ENCODE measurements around the gene NR2F2. TPM values are rescaled to one million over a fixed set of nuclear protein-coding genes. Genes with fewer than 3 reads are reported as not detected.

Gene NR2F2
- total and polyA plus RNA-seq, 2 of the 13 experiments (the other 11 are each of a cell fraction or from before 2014, with no cell fraction given) = 3.5 to 4.7 TPM

DNA sequence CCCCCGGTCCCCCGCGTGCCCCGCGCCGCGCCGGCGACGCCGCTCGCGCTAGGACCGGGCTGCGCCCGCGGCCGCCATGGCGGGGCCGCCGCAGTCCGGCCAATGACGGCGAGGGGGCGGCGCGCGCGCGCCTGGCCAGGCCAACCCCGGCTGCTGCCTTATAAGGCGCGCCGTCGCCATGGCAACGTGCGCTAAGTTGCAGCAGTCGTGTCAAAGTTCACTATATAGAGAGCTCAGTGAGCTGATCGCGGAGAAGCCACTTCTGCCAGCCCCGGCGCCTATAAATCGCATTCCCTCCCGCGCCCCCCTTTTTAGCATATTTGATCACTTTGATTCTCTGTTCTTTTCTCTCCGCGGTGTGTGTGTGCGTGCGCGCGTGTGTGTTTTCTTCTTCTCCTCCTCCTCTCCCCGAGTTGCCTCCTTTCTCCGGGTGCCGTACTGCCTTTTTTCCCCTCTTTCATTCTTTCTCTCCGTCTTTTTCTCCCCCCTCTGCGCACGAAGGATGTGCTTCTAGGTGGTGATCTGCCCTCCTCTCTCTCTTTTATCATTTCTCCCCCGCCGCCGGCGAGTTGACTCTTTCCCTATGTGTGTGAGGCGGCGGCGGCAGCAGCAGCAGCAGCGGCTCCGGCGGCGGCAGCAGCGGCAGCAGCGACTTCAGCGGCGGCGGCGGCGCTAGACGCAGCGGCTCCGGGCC is at the start of gene NR2F2 (continued):
- TF ChIP-seq, protein P1, sequence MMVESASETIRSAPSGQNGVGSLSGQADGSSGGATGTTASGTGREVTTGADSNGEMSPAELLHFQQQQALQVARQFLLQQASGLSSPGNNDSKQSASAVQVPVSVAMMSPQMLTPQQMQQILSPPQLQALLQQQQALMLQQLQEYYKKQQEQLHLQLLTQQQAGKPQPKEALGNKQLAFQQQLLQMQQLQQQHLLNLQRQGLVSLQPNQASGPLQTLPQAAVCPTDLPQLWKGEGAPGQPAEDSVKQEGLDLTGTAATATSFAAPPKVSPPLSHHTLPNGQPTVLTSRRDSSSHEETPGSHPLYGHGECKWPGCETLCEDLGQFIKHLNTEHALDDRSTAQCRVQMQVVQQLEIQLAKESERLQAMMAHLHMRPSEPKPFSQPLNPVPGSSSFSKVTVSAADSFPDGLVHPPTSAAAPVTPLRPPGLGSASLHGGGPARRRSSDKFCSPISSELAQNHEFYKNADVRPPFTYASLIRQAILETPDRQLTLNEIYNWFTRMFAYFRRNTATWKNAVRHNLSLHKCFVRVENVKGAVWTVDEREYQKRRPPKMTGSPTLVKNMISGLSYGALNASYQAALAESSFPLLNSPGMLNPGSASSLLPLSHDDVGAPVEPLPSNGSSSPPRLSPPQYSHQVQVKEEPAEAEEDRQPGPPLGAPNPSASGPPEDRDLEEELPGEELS (CRISPR knock-in tag; IDR thresholded peaks at IDR 0.05) = no peak
- no peak for TF ChIP-seq HOXA7 (CRISPR knock-in tag; IDR thresholded peaks at IDR 0.05)
- no peak for TF ChIP-seq ZNF468 (CRISPR knock-in tag; IDR thresholded peaks at IDR 0.05)
- TF ChIP-seq TAF1 (CRISPR knock-in tag; IDR thresholded peaks at IDR 0.05) = peak; percentile 67
- no peak for TF ChIP-seq BCL6 (CRISPR knock-in tag; IDR thresholded peaks at IDR 0.05)
- TF ChIP-seq ZNF3 (CRISPR knock-in tag; IDR thresholded peaks at IDR 0.05) = no peak
- no peak for TF ChIP-seq ZNF577 (CRISPR knock-in tag; IDR thresholded peaks at IDR 0.05; ENCODE audit: borderline replicate concordance, low read depth)
- TF ChIP-seq ZFP37 (CRISPR knock-in tag; IDR thresholded peaks at IDR 0.05; ENCODE audit: borderline replicate concordance) = no peak
- peak; percentile 73; the same call in 1 of the 2 replicates for TF ChIP-seq ZSCAN29 (CRISPR knock-in tag; conservative IDR thresholded peaks at IDR 0.05)
- TF ChIP-seq REL (CRISPR knock-in tag; conservative IDR thresholded peaks at IDR 0.05) = no peak
- TF ChIP-seq, protein P2, sequence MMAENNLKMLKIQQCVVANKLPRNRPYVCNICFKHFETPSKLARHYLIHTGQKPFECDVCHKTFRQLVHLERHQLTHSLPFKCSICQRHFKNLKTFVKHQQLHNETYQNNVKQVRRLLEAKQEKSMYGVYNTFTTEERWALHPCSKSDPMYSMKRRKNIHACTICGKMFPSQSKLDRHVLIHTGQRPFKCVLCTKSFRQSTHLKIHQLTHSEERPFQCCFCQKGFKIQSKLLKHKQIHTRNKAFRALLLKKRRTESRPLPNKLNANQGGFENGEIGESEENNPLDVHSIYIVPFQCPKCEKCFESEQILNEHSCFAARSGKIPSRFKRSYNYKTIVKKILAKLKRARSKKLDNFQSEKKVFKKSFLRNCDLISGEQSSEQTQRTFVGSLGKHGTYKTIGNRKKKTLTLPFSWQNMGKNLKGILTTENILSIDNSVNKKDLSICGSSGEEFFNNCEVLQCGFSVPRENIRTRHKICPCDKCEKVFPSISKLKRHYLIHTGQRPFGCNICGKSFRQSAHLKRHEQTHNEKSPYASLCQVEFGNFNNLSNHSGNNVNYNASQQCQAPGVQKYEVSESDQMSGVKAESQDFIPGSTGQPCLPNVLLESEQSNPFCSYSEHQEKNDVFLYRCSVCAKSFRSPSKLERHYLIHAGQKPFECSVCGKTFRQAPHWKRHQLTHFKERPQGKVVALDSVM (CRISPR knock-in tag; IDR thresholded peaks at IDR 0.05) = no peak
- TF ChIP-seq RBFOX2 (IDR thresholded peaks at IDR 0.05; ENCODE audit: low read depth, low read length) = peak; percentile 68
- no peak for TF ChIP-seq ZNF136 (CRISPR knock-in tag; IDR thresholded peaks at IDR 0.05; ENCODE audit: low read depth)
- TF ChIP-seq ZNF446 (CRISPR knock-in tag; IDR thresholded peaks at IDR 0.05) = no peak
- TF ChIP-seq, protein P3, sequence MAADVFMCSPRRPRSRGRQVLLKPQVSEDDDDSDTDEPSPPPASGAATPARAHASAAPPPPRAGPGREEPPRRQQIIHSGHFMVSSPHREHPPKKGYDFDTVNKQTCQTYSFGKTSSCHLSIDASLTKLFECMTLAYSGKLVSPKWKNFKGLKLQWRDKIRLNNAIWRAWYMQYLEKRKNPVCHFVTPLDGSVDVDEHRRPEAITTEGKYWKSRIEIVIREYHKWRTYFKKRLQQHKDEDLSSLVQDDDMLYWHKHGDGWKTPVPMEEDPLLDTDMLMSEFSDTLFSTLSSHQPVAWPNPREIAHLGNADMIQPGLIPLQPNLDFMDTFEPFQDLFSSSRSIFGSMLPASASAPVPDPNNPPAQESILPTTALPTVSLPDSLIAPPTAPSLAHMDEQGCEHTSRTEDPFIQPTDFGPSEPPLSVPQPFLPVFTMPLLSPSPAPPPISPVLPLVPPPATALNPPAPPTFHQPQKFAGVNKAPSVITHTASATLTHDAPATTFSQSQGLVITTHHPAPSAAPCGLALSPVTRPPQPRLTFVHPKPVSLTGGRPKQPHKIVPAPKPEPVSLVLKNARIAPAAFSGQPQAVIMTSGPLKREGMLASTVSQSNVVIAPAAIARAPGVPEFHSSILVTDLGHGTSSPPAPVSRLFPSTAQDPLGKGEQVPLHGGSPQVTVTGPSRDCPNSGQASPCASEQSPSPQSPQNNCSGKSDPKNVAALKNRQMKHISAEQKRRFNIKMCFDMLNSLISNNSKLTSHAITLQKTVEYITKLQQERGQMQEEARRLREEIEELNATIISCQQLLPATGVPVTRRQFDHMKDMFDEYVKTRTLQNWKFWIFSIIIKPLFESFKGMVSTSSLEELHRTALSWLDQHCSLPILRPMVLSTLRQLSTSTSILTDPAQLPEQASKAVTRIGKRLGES (CRISPR knock-in tag; IDR thresholded peaks at IDR 0.05; ENCODE audit: borderline replicate concordance) = no peak
- TF ChIP-seq, protein P4, sequence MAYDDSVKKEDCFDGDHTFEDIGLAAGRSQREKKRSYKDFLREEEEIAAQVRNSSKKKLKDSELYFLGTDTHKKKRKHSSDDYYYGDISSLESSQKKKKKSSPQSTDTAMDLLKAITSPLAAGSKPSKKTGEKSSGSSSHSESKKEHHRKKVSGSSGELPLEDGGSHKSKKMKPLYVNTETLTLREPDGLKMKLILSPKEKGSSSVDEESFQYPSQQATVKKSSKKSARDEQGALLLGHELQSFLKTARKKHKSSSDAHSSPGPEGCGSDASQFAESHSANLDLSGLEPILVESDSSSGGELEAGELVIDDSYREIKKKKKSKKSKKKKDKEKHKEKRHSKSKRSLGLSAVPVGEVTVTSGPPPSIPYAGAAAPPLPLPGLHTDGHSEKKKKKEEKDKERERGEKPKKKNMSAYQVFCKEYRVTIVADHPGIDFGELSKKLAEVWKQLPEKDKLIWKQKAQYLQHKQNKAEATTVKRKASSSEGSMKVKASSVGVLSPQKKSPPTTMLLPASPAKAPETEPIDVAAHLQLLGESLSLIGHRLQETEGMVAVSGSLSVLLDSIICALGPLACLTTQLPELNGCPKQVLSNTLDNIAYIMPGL (CRISPR knock-in tag; IDR thresholded peaks at IDR 0.05; ENCODE audit: borderline replicate concordance in 1 of 2, low read depth in 1 of 2) = peak in 1 of 2 experiments; percentile 42; a peak in 2 of 4 replicates
- TF ChIP-seq, protein P5, sequence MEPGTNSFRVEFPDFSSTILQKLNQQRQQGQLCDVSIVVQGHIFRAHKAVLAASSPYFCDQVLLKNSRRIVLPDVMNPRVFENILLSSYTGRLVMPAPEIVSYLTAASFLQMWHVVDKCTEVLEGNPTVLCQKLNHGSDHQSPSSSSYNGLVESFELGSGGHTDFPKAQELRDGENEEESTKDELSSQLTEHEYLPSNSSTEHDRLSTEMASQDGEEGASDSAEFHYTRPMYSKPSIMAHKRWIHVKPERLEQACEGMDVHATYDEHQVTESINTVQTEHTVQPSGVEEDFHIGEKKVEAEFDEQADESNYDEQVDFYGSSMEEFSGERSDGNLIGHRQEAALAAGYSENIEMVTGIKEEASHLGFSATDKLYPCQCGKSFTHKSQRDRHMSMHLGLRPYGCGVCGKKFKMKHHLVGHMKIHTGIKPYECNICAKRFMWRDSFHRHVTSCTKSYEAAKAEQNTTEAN (CRISPR knock-in tag; conservative IDR thresholded peaks at IDR 0.05) = 0 out of 2 replicates have a peak, but pooled peaks have one; percentile 21
- TF ChIP-seq MED1 (CRISPR knock-in tag; IDR thresholded peaks at IDR 0.05) = peak; percentile 48; the same call in 1 of the 2 replicates
- no peak for TF ChIP-seq KLF13 (CRISPR knock-in tag; IDR thresholded peaks at IDR 0.05)
